AG04450 (cell line): ENCODE results near the gene CAPNS1. TPM values are rescaled to one million over a fixed set of nuclear protein-coding genes. Genes with fewer than 3 reads are reported as not detected.

Source experiments
- CTCF ChIA-PET: fragments of 300-600, 350-600 bp; formaldehyde crosslinking; extraction: SDS; loops from one replicate; lab custom pipeline; 2022; ENCODE audit warnings: antibody characterized with exemption, inconsistent platforms; lab: Charles Lee
- POLR2A ChIA-PET: fragments of 350-600 bp; formaldehyde crosslinking; extraction: SDS; loops from one replicate; lab custom pipeline; 2021; ENCODE audit warnings: antibody characterized with exemption, inconsistent platforms; lab: Yijun Ruan, JAX
- DNase-seq: peaks from one replicate; pipeline ENCODE4 v3.0.0-alpha.2; 2011; ENCODE audit warnings: low read depth, low spot score
- H3K27ac ChIP-seq: one replicate; pipeline ENCODE4 v1.5.1; 2012; ENCODE audit warnings: low read depth, low read length, control low read depth
- H3K27me3 ChIP-seq: one replicate; pipeline ENCODE4 v1.6.0; 2012; ENCODE audit warnings: low read length; ENCODE audit not compliant: control insufficient read depth, insufficient read depth
- H3K4me3 ChIP-seq: 2 replicates; pipeline ENCODE4 v1.5.1; 2011; ENCODE audit warnings: mild to moderate bottlenecking, low read depth, low read length, control low read depth
- H3K9me3 ChIP-seq: 2 replicates; pipeline ENCODE4 v1.5.1; 2012; ENCODE audit warnings: low read length; ENCODE audit not compliant: control insufficient read depth, insufficient read depth
- polyA plus RNA-seq: library from polyadenylated mRNA; depleted of rRNA; stranded (reverse); fragments of >200 nt; gene quantifications from 2 replicates; pipeline ENCODE4 v1.2.3, GENCODE V29; 2011
- TF ChIP-seq, protein P1 (sequence below): IDR thresholded peaks from 2 replicates; pipeline ENCODE4 v1.5.1; 2011; ENCODE audit warnings: low read depth, low read length, control low read depth, inconsistent platforms

Gene CAPNS1
- polyA plus RNA-seq, 1 experiment: 895 TPM

DNA sequence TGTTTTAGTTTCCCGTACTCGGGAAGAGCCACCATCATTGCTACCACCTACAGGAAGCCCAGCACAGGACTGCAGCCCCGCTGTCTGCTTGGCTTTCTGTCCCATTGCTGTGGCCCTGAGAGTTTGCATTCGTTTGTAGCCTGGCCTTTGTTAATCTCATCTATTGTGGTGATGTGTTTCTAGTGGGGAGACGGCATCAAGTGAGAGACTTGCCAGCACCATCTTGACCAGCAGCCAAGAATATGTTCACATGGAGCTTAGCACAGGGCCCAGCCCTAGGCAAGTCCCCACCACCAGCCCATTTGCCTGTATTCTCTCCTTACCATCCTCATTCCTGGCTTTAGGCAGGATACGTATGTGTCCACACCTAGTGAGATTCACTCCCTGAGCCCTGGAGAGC is 46.2 kb upstream of the CAPNS1 start:
- TF ChIP-seq, protein P1, sequence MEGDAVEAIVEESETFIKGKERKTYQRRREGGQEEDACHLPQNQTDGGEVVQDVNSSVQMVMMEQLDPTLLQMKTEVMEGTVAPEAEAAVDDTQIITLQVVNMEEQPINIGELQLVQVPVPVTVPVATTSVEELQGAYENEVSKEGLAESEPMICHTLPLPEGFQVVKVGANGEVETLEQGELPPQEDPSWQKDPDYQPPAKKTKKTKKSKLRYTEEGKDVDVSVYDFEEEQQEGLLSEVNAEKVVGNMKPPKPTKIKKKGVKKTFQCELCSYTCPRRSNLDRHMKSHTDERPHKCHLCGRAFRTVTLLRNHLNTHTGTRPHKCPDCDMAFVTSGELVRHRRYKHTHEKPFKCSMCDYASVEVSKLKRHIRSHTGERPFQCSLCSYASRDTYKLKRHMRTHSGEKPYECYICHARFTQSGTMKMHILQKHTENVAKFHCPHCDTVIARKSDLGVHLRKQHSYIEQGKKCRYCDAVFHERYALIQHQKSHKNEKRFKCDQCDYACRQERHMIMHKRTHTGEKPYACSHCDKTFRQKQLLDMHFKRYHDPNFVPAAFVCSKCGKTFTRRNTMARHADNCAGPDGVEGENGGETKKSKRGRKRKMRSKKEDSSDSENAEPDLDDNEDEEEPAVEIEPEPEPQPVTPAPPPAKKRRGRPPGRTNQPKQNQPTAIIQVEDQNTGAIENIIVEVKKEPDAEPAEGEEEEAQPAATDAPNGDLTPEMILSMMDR: no peak
- no peak for DNase-seq
- no peak overlapping the region for H3K27ac ChIP-seq
- H3K4me3 ChIP-seq: no peak overlapping the region
- CTCF ChIA-PET: no interaction called here
- no peaks in the 10 kb centered on the region for H3K27me3 ChIP-seq
- POLR2A ChIA-PET: no interaction called here
- no peaks in the 10 kb centered on the region for H3K9me3 ChIP-seq

DNA sequence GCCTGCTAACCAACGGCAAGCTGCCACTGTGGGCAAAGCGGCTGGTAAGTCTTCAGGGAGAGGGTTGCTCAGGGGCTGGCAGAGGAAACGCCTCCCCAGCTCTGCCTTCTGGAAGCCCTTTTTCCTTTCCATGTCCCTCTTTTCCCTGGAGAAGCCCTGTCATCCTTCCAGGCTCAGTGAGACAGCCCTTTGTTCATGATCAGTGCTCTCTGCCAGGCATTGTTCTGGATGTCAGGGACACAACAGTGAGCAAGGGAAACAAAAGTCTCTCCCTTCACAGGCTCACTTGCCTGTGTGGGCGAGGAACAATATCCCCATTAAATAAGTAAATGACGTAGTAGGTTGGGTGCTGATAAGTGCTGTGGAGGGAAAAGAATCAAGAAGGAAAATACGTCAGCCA is 42.8 kb upstream of the CAPNS1 start:
- ChIA-PET POLR2A (no interaction called here), CTCF (no interaction called here)
- Histone ChIP-seq H3K9me3 (no peaks in the 10 kb centered on the region), H3K4me3 (no peak overlapping the region), H3K27me3 (no peaks in the 10 kb centered on the region), H3K27ac (no peak overlapping the region)
- TF ChIP-seq, protein P1: no peak
- no peak for DNase-seq

DNA sequence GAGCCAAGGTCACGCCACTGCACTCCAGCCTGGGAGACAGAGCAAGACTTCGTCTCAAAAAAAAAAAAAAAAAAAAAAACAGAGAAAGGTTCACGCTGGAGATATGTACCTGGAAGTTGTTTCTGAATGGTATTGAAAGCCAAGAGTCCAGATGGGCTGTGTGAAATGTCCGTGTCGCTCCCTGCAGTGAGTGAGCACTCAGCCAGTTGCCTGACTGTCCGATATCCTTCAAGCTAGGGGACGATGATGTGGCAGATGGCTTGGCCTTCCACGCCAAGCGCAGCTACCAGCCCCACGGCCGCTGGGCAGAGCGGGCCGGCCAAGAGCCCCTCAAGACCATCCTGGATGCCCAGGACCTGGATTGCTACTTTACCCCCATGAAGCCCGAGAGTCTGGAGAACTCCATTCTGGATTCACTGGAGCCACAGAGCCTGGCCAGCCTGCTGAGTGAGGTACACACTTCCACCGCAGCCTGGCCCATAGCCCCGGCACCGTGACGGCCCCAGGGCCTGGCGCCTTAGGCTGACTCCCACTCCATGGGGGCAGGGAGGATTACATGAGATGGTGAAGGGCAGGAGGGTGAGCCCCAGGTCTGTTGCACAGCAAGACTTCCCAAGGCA is 40.6 kb upstream of the CAPNS1 start:
- TF ChIP-seq, protein P1: no peak
- no peak for DNase-seq
- Histone ChIP-seq H3K9me3 (no peaks in the 10 kb centered on the region), H3K27me3 (no peaks in the 10 kb centered on the region), H3K27ac (no peak overlapping the region), H3K4me3 (no peak overlapping the region)
- CTCF ChIA-PET: interaction anchor here (1.1 kb wide), 1 partner anchor 9 kb away, joined by 5 read pairs; no protein-coding TSS in a partner anchor
- POLR2A ChIA-PET: no interaction called here

DNA sequence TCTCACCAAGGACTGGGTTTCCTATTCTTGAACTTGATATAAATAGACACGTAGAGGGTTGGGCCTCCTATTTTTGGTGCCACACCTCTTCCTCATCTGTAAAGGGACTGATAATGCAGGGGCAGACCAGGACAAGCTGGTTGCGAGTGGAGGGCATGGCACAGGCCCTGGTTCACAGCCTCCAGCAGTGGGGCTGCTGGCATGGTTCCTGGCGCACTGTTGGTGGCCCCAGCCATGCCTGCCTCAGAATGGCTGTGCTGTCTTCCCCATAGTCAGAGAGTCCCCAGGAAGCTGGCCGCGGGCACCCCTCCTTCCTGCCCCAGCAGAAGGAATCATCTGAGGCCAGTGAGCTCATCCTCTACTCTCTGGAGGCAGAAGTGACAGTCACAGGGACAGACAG is 39.4 kb upstream of the CAPNS1 start:
- H3K4me3 ChIP-seq: no peak overlapping the region
- TF ChIP-seq, protein P1: no peak
- POLR2A ChIA-PET: no interaction called here
- CTCF ChIA-PET: interaction anchor here (1.1 kb wide), 1 partner anchor 8 kb away, joined by 5 read pairs; no protein-coding TSS in a partner anchor
- no peaks in the 10 kb centered on the region for H3K27me3 ChIP-seq
- H3K27ac ChIP-seq: no peak overlapping the region
- DNase-seq: no peak
- H3K9me3 ChIP-seq: no peaks in the 10 kb centered on the region

DNA sequence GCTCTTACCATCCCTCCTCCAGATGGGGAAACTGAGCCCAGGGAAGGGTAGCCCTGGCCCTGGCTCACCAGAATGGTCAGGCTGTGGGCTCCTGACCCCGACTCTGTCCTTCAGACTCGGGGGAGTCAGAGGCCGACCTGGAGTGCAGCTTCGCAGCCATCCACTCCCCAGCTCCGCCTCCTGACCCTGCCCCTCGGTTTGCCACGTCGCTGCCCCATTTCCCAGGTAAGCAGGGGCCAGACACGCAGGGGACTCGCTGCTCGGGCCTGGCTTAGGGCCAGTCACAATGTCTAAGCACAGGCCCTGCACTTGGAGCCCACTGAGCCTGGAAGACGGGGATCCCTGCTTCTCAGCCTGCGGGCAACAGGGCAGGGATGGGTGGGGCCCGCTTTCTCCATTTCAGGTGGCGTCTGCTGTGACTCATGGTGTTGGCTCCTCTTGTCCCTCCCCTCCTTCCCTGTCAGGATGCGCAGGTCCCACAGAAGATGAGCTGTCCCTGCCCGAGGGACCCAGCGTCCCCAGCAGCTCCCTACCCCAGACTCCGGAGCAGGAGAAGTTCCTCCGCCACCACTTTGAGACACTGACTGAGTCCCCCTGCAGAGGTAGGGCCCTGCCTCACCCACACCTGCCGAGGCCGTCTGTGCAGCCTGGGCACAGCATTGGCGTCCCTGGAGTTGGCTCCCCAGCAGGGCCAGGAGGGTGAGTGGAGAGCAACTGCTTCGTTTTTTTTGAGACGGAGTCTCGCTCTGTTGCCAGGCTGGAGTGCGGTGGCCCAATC is 38.1 kb upstream of the CAPNS1 start:
- TF ChIP-seq, protein P1: no peak
- H3K27ac ChIP-seq: no peak overlapping the region
- ChIA-PET CTCF (no interaction called here), POLR2A (no interaction called here)
- H3K27me3 ChIP-seq: no peaks in the 10 kb centered on the region
- DNase-seq: no peak
- no peaks in the 10 kb centered on the region for H3K9me3 ChIP-seq
- H3K4me3 ChIP-seq: no peak overlapping the region
